SK-N-SH (cell line): ENCODE results near the gene GALK2. TPM values are rescaled to one million over a fixed set of nuclear protein-coding genes. Genes with fewer than 3 reads are reported as not detected.

Experiments
- CTCF ChIA-PET: fragments of 300-600, 350-600 bp; formaldehyde crosslinking; extraction: SDS; loops from one replicate; lab custom pipeline; 2021; lab: Yijun Ruan, JAX
- POLR2A ChIA-PET: fragments of 350-600 bp; sonication (Branson Sonifier 250); formaldehyde crosslinking; extraction: SDS; loops from one replicate; lab custom pipeline; 2020; ENCODE audit warnings: antibody characterized with exemption, inconsistent platforms; lab: Yijun Ruan, JAX
- DNase-seq: peaks from one replicate; pipeline ENCODE4 v3.0.0; 2012
- H2AFZ ChIP-seq: fragments of 200-600 bp; sonication (generic); 2 replicates; pipeline ENCODE4 v1.8.1; 2016; ENCODE audit warnings: antibody characterized with exemption, mild to moderate bottlenecking, low read depth
- H3F3A ChIP-seq: fragments of 200-600 bp; sonication (generic); replicated peaks from 2 replicates; pipeline ENCODE3; 2016; ENCODE audit warnings: antibody characterized with exemption, mild to moderate bottlenecking; ENCODE audit not compliant: insufficient read depth
- H3K27ac ChIP-seq, 2 experiments: fragments of 200-500 bp in 1 of 2; fragments of 200-600 bp in 1 of 2; sonication (Bioruptor generic) in 1 of 2; sonication (generic), shearing (Covaris generic) in 1 of 2; 2 replicates each; pipeline versions ENCODE4 v1.5.1 to v1.6.1; 2014 to 2016; ENCODE audit warnings: low read depth in 2 of 2, inconsistent platforms in 1 of 2, low read length in 1 of 2, mild to moderate bottlenecking in 1 of 2, mixed read lengths in 1 of 2
- H3K27me3 ChIP-seq: fragments of 200-600 bp; sonication (generic), shearing (Covaris generic); 2 replicates; pipeline ENCODE4 v1.6.1; 2016; ENCODE audit warnings: mixed run types; ENCODE audit not compliant: insufficient read depth
- H3K36me3 ChIP-seq, 2 experiments: fragments of 200-500 bp in 1 of 2; fragments of 200-600 bp in 1 of 2; sonication (Bioruptor generic) in 1 of 2; sonication (generic) in 1 of 2; replicated peaks in 1 of 2; 2 replicates each; pipeline versions ENCODE3 to v1.5.1; 2014 to 2016; ENCODE audit warnings: low read length in 1 of 2, mild to moderate bottlenecking in 1 of 2; ENCODE audit not compliant: insufficient read depth in 2 of 2, control insufficient read depth in 1 of 2
- H3K4me1 ChIP-seq, 2 experiments: fragments of 200-500 bp in 1 of 2; fragments of 200-600 bp in 1 of 2; sonication (Bioruptor generic) in 1 of 2; sonication (generic), shearing (Covaris generic) in 1 of 2; 2 replicates each; pipeline versions ENCODE4 v1.5.1 to v1.6.1; 2014 to 2016; ENCODE audit warnings: low read depth in 1 of 2, low read length in 1 of 2, mixed run types in 1 of 2; ENCODE audit not compliant: insufficient read depth in 2 of 2, control insufficient read depth in 1 of 2
- H3K4me2 ChIP-seq: fragments of 200-600 bp; sonication (generic), shearing (Covaris generic); 2 replicates; pipeline ENCODE4 v1.6.1; 2017; ENCODE audit warnings: mixed run types
- H3K4me3 ChIP-seq, 2 experiments: fragments of 200-500 bp in 1 of 2; fragments of 200-600 bp in 1 of 2; sonication (Bioruptor generic) in 1 of 2; sonication (generic), shearing (Covaris generic) in 1 of 2; 2 replicates each; pipeline versions ENCODE4 v1.5.1 to v1.8.1; 2014 to 2016; ENCODE audit warnings: low read depth in 2 of 2, inconsistent platforms in 1 of 2, low read length in 1 of 2, mild to moderate bottlenecking in 1 of 2, mixed read lengths in 1 of 2, moderate library complexity in 1 of 2
- H3K79me2 ChIP-seq: fragments of 200-600 bp; sonication (generic); 2 replicates; pipeline ENCODE4 v1.8.1; 2017; ENCODE audit warnings: mild to moderate bottlenecking; ENCODE audit not compliant: insufficient read depth
- H3K9ac ChIP-seq: fragments of 200-600 bp; sonication (generic); 2 replicates; pipeline ENCODE4 v1.6.1; 2017; ENCODE audit warnings: mixed run types
- H3K9me2 ChIP-seq: fragments of 200-600 bp; sonication (generic); 2 replicates; pipeline ENCODE4 v1.6.1; 2017; ENCODE audit warnings: mixed run types
- H3K9me3 ChIP-seq: fragments of 200-600 bp; sonication (generic); 2 replicates; pipeline ENCODE4 v1.6.1; 2017; ENCODE audit warnings: mixed run types, mild to moderate bottlenecking, moderate library complexity
- H4K20me1 ChIP-seq: fragments of 200-600 bp; sonication (generic); 2 replicates; pipeline ENCODE4 v1.6.1; 2017; ENCODE audit warnings: mild to moderate bottlenecking, mixed run types; ENCODE audit not compliant: insufficient read depth
- CTCF ChIP-seq: fragments of 200-600 bp; sonication (generic); IDR thresholded peaks from 2 replicates; pipeline ENCODE4 v1.6.1; 2017; ENCODE audit warnings: antibody characterized with exemption, mild to moderate bottlenecking, moderate library complexity
- ELF1 ChIP-seq: IDR thresholded peaks from 2 replicates; pipeline ENCODE4 v1.4.0; 2012
- FOSL2 ChIP-seq: IDR thresholded peaks from 2 replicates; pipeline ENCODE4 v1.4.0; 2012; ENCODE audit warnings: low read depth, mild to moderate bottlenecking, moderate library complexity, borderline replicate concordance
- GABPA ChIP-seq: IDR thresholded peaks from 2 replicates; pipeline ENCODE4 v1.4.0; 2012; ENCODE audit warnings: low read depth, mild to moderate bottlenecking
- GATA2 ChIP-seq: sonication (generic); formaldehyde crosslinking; IDR thresholded peaks from 2 replicates; pipeline ENCODE4 v1.5.0; 2020; ENCODE audit warnings: mild to moderate bottlenecking, missing genetic modification reagents
- MEF2A ChIP-seq: IDR thresholded peaks from 2 replicates; pipeline ENCODE4 v1.4.0; 2012; ENCODE audit warnings: low read depth, borderline replicate concordance
- MXI1 ChIP-seq: IDR thresholded peaks from 2 replicates; pipeline ENCODE4 v1.6.1; 2012; ENCODE audit warnings: mild to moderate bottlenecking, low read depth, low read length, improper control_type of control experiment
- POLR2AphosphoS5 ChIP-seq: IDR thresholded peaks from 2 replicates; pipeline ENCODE4 v1.6.1; 2012; ENCODE audit warnings: low read depth, low read length
- RAD21 ChIP-seq: IDR thresholded peaks from 2 replicates; pipeline ENCODE4 v1.6.1; 2012; ENCODE audit warnings: mild to moderate bottlenecking, low read length
- RFX5 ChIP-seq: IDR thresholded peaks from 2 replicates; pipeline ENCODE4 v1.6.1; 2012; ENCODE audit warnings: mild to moderate bottlenecking, improper control_type of control experiment, low read length
- SMC3 ChIP-seq: IDR thresholded peaks from 2 replicates; pipeline ENCODE4 v1.6.1; 2012; ENCODE audit warnings: low read depth, low read length, improper control_type of control experiment
- TCF12 ChIP-seq: IDR thresholded peaks from 2 replicates; pipeline ENCODE4 v1.4.0; 2012
- USF2 ChIP-seq: fragments of 150-350 bp; IDR thresholded peaks from 2 replicates; pipeline ENCODE4 v1.6.1; 2017; ENCODE audit warnings: antibody characterized with exemption, low read length, low read depth, borderline replicate concordance
- WGBS: methylation state at CpG from one replicate; pipeline ENCODE4 v1.1.6; 2017; ENCODE audit warnings: low lambda C conversion rate; 5-methylcytosine and 5-hydroxymethylcytosine counted together
- polyA plus RNA-seq, 3 experiments: library from polyadenylated mRNA; depleted of rRNA; stranded (reverse); fragments of >200 nt; gene quantifications; 2 replicates each; pipeline ENCODE4 v1.2.3, GENCODE V29; 2012

The GALK2 gene
- polyA plus RNA-seq, 1 of the 3 experiments (the other 2 are of a cell fraction), result 19.0 TPM

- H3K4me2 ChIP-seq, result no peak overlapping the region
- 0 out of 2 replicates have a peak, but pooled peaks cover 7% of the 10 kb centered on the region for H3K79me2 ChIP-seq
- H3K4me3 ChIP-seq, result no peak overlapping the region
- no peak overlapping the region for H3K27ac ChIP-seq
- TF ChIP-seq TCF12, result peak; percentile 40; the same call in 1 of the 2 replicates
- no peak for TF ChIP-seq GATA2
- H3K9me2 ChIP-seq, result no peaks in the 10 kb centered on the region
- H4K20me1 ChIP-seq, result no peaks in the 10 kb centered on the region
- H3K27me3 ChIP-seq, result no peaks in the 10 kb centered on the region
- H3K9me3 ChIP-seq, result peaks cover 5% of the 10 kb centered on the region; the same call in 1 of the 2 replicates
- no peak overlapping the region for H2AFZ ChIP-seq
- ChIA-PET POLR2A (no interaction called here), CTCF (interaction anchor here (6.0 kb wide), 1 partner anchor 12 kb away, joined by 29 read pairs; no protein-coding TSS in a partner anchor)
- H3F3A ChIP-seq, result no peaks in the 10 kb centered on the region
- DNase-seq, result no peak
- H3K9ac ChIP-seq, result no peak overlapping the region
- H3K4me1 ChIP-seq, result peaks cover 0 to 4% of the 10 kb centered on the region in 2 experiments; a peak in 1 of 4 replicates
- WGBS, result 85% methylated on average over 3 of the region's 3 CpGs
- peaks cover 0 to 22% of the 10 kb centered on the region in 2 experiments for H3K36me3 ChIP-seq
Measured at GRCh38 chr15:49223536-49224274, 53.7 kb downstream of the GALK2 start.

- Histone ChIP-seq H3K9ac (no peak overlapping the region), H3K79me2 (0 out of 2 replicates have a peak, but pooled peaks cover 7% of the 10 kb centered on the region), H3K4me1 (peaks cover 0 to 4% of the 10 kb centered on the region in 2 experiments; a peak in 1 of 4 replicates), H3K27ac (no peak overlapping the region), H2AFZ (no peak overlapping the region), H3K36me3 (peaks cover 0 to 22% of the 10 kb centered on the region in 2 experiments), H4K20me1 (no peaks in the 10 kb centered on the region), H3K9me3 (peaks cover 5% of the 10 kb centered on the region; the same call in 1 of the 2 replicates), H3K4me2 (no peak overlapping the region), H3K27me3 (no peaks in the 10 kb centered on the region), H3K9me2 (no peaks in the 10 kb centered on the region), H3K4me3 (no peak overlapping the region; a peak in 1 of 4 replicates), H3F3A (no peaks in the 10 kb centered on the region)
- ChIA-PET POLR2A (interaction anchor here (0.7 kb wide), 1 partner anchor 252 kb away, joined by 4 read pairs; no protein-coding TSS in a partner anchor), CTCF (interaction anchor here (6.0 kb wide), 1 partner anchor 10 kb away, joined by 29 read pairs; no protein-coding TSS in a partner anchor)
- TF ChIP-seq SMC3 (peak; percentile 28; the same call in 1 of the 2 replicates), ELF1 (no peak), FOSL2 (no peak), MEF2A (no peak), MXI1 (no peak), GABPA (no peak), TCF12 (no peak), CTCF (peak; percentile 21; the same call in 1 of the 2 replicates), RFX5 (no peak), GATA2 (no peak), RAD21 (peak; percentile 60), USF2 (no peak), POLR2AphosphoS5 (no peak)
- WGBS, result 95% methylated on average over 2 of the region's 3 CpGs
- peak; percentile 14 for DNase-seq
Measured at GRCh38 chr15:49225572-49226281, 55.7 kb downstream of the GALK2 start.
